Tibial nerve (tissue), 4 donors: ENCODE measurements around the gene OPTC. TPM values are rescaled to one million over a fixed set of nuclear protein-coding genes. Genes with fewer than 3 reads are reported as not detected.

ENCODE experiments used
- DNase-seq, 2 donors: peaks; one replicate each; pipeline ENCODE4 v3.0.0-alpha.2; 2019; ENCODE audit warnings: low spot score in 2 of 2
- H3K27ac ChIP-seq, 4 donors: fragments of 200-600 bp; sonication (generic) in 3 of 4; one replicate each; pipeline ENCODE4 v1.5.1; 2017 to 2019; ENCODE audit warnings: mild to moderate bottlenecking in 1 of 4
- H3K27me3 ChIP-seq, 2 donors: fragments of 200-600 bp; sonication (generic) in 1 of 2; one replicate each; pipeline versions ENCODE4 v1.5.1 to v1.6.0; 2017 to 2019
- H3K36me3 ChIP-seq, 3 donors: fragments of 200-600 bp; sonication (generic); one replicate each; pipeline ENCODE4 v1.5.1; 2018 to 2019
- H3K4me1 ChIP-seq, 4 donors: fragments of 200-600 bp; sonication (generic) in 3 of 4; one replicate each; pipeline ENCODE4 v1.5.1; 2017 to 2019
- H3K4me3 ChIP-seq, 4 donors: fragments of 200-600 bp; sonication (generic) in 3 of 4; one replicate each; pipeline ENCODE4 v1.5.1; 2017 to 2019; ENCODE audit warnings: mild to moderate bottlenecking in 1 of 4, moderate library complexity in 1 of 4
- H3K9me3 ChIP-seq, 4 donors: fragments of 200-600 bp; sonication (generic) in 3 of 4; one replicate each; pipeline ENCODE4 v1.5.1; 2017 to 2019
- CTCF ChIP-seq, 5 experiments: fragments of 200-600 bp in 3 of 5; fragments of 450-650 bp in 2 of 5; sonication (generic) in 3 of 5; IDR thresholded peaks; one replicate each; pipeline ENCODE4 v1.5.1; 2016 to 2019; ENCODE audit warnings: antibody characterized with exemption in 5 of 5, mild to moderate bottlenecking in 3 of 5, moderate library complexity in 2 of 5
- EP300 ChIP-seq, 2 donors: sonication (generic); formaldehyde crosslinking; IDR thresholded peaks; one replicate each; pipeline ENCODE4 v1.6.1; 2017; ENCODE audit warnings: antibody characterized with exemption in 2 of 2, mild to moderate bottlenecking in 1 of 2
- POLR2A ChIP-seq, 2 donors: fragments of 450-650 bp; IDR thresholded peaks; one replicate each; pipeline ENCODE4 v1.6.1; 2017; ENCODE audit warnings: antibody characterized with exemption in 2 of 2, mild to moderate bottlenecking in 2 of 2, moderate library complexity in 2 of 2
- WGBS, 2 donors: methylation state at CpG; one replicate each; pipeline ENCODE4 v1.1.5; 2018; 5-methylcytosine and 5-hydroxymethylcytosine counted together
- total RNA-seq, 4 donors: library from RNA; depleted of rRNA; stranded (reverse); fragments of >200 nt; gene quantifications; one replicate each; pipeline ENCODE4 v1.1.0, GENCODE V29; 2016

The OPTC gene
- total RNA-seq, 4 donors from 2014 or later = not detected

GRCh38 chr1:203544978-203545816, 51.2 kb downstream of the OPTC start:
- no peaks in the 10 kb centered on the region for H3K27me3 ChIP-seq
- H3K9me3 ChIP-seq = no peaks in the 10 kb centered on the region
- no peaks in the 10 kb centered on the region for H3K36me3 ChIP-seq
- no peak overlapping the region for H3K4me3 ChIP-seq
- peaks cover 0 to 13% (median 0%) of the 10 kb centered on the region in 4 donors for H3K4me1 ChIP-seq
- no peak for DNase-seq
- TF ChIP-seq EP300 (IDR thresholded peaks at IDR 0.05) (no peak), CTCF (IDR thresholded peaks at IDR 0.05) (no peak), POLR2A (IDR thresholded peaks at IDR 0.05) (no peak)
- WGBS, 2 donors = 37 to 39% methylated on average over 4 of the region's 4 CpGs
- no peak overlapping the region for H3K27ac ChIP-seq

DNA sequence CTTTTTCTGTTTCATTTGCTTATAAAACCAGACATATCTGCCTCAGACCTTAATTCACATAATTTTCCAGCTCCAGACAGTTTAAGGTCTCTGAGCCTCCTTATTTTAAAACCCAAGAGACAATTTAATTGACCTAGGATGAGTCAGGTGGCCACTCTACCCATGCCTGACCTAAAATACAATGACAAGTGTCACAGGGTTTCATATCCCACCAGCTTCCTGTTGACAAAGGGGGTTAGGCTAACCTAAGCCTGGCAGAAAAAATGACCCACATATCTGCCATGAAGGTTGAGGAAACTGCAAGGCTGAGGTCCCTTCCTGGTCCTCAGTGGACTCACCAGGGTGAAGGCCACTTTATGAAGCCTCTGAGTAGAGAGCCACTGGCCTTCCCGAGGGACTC, 52.3 kb downstream of the OPTC start:
- no peaks in the 10 kb centered on the region for H3K9me3 ChIP-seq

GRCh38 chr1:203547147-203547546, 53.2 kb downstream of the OPTC start:
- H3K27ac ChIP-seq = no peak overlapping the region
- no peak overlapping the region for H3K4me3 ChIP-seq
- WGBS, 2 donors = 91 to 93% methylated on average over 4 of the region's 4 CpGs
- H3K36me3 ChIP-seq = no peaks in the 10 kb centered on the region
- no peak for TF ChIP-seq POLR2A (IDR thresholded peaks at IDR 0.05)
- no peak for TF ChIP-seq CTCF (IDR thresholded peaks at IDR 0.05)
- TF ChIP-seq EP300 (IDR thresholded peaks at IDR 0.05) = no peak
- H3K9me3 ChIP-seq = no peaks in the 10 kb centered on the region
- H3K27me3 ChIP-seq = no peaks in the 10 kb centered on the region
- DNase-seq = no peak
- peaks cover 0 to 13% (median 0%) of the 10 kb centered on the region in 4 donors for H3K4me1 ChIP-seq

More for the DNA sequence above, 52.3 kb downstream of the OPTC start:
- Histone ChIP-seq H3K4me1 (peaks cover 0 to 13% (median 0%) of the 10 kb centered on the region in 4 donors), H3K4me3 (no peak overlapping the region), H3K27me3 (no peaks in the 10 kb centered on the region), H3K27ac (no peak overlapping the region), H3K36me3 (no peaks in the 10 kb centered on the region)
- TF ChIP-seq CTCF (IDR thresholded peaks at IDR 0.05) (no peak), POLR2A (IDR thresholded peaks at IDR 0.05) (no peak), EP300 (IDR thresholded peaks at IDR 0.05) (no peak)
- DNase-seq = no peak
- WGBS, 2 donors = 64 to 92% methylated on average over 1 of the region's 1 CpG

DNA sequence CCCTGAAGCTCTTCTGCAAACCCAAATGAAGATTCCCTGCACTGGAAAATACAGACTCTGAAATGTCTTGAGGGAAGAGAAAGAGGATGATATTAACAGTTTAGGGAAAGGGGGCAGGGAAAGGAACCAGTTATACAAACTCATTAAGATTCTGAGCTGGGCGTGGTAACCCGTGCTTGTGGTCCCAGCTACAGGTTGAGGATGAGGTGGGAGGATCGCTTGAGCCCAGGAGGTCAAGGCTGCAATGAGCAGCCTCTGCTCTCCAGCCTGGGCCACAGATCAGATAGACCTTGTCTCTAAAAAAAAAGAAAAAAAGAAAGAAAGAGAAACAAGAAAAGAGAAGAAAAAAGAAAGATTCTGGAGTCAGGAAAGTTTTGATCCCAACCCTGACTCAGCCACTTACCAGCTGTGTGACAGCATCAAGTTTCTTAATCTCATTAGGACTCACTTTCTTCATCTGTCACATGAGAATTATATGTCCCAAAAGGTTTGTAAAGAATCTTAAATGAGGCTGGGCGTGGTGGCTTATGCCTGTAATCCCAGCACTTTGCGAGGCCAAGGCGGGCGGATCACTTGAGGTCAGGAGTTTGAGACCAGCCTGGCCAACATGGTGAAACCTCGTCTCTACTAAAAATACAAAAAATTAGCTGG, 53.9 kb downstream of the OPTC start:
- DNase-seq = no peak
- Histone ChIP-seq H3K4me3 (no peak overlapping the region), H3K9me3 (no peaks in the 10 kb centered on the region), H3K4me1 (peaks cover 0 to 13% (median 0%) of the 10 kb centered on the region in 4 donors), H3K36me3 (no peaks in the 10 kb centered on the region), H3K27ac (peak overlapping the region in 1 of 4 donors; percentile 56), H3K27me3 (no peaks in the 10 kb centered on the region)
- 65 to 71% methylated on average over 8 of the region's 8 CpGs for WGBS, 2 donors
- TF ChIP-seq CTCF (IDR thresholded peaks at IDR 0.05) = no peak
- no peak for TF ChIP-seq EP300 (IDR thresholded peaks at IDR 0.05)
- TF ChIP-seq POLR2A (IDR thresholded peaks at IDR 0.05) = no peak

- DNase-seq = no peak
- TF ChIP-seq EP300 (IDR thresholded peaks at IDR 0.05) = peak in 1 of 2 donors; percentile 40
- TF ChIP-seq CTCF (IDR thresholded peaks at IDR 0.05) = no peak
- TF ChIP-seq POLR2A (IDR thresholded peaks at IDR 0.05) = no peak
- no peaks in the 10 kb centered on the region for H3K9me3 ChIP-seq
- H3K27ac ChIP-seq = peak overlapping the region in 2 of 4 donors; percentile 9 to 56
- whole genome bisulfite sequencing, 2 donors = 42 to 49% methylated on average over 2 of the region's 2 CpGs
- peaks cover 0 to 14% (median 0%) of the 10 kb centered on the region in 4 donors for H3K4me1 ChIP-seq
- no peak overlapping the region for H3K4me3 ChIP-seq
- H3K36me3 ChIP-seq = no peaks in the 10 kb centered on the region
- no peaks in the 10 kb centered on the region for H3K27me3 ChIP-seq
These were observed 54.9 kb downstream of the OPTC start for GRCh38 chr1:203548892-203549291.
